Parathyroid adenoma (tissue), 2 donors: Measurements from ENCODE around the gene PAX5.

ENCODE experiments used
- H2AFZ ChIP-seq: fragments of 300-600 bp; sonication (generic); one replicate; pipeline ENCODE4 v1.7.0; 2017; ENCODE audit warnings: antibody characterized with exemption, mild to moderate bottlenecking
- H3K27ac ChIP-seq: fragments of 300-600 bp; sonication (generic); one replicate; pipeline ENCODE4 v1.7.0; 2017
- H3K27me3 ChIP-seq: fragments of 300-600 bp; sonication (generic); one replicate; pipeline ENCODE4 v1.7.0; 2017; ENCODE audit warnings: low read length; ENCODE audit not compliant: control insufficient read depth, insufficient read depth
- H3K36me3 ChIP-seq: fragments of 300-600 bp; sonication (generic); one replicate; pipeline ENCODE4 v1.7.0; 2017; ENCODE audit warnings: low read length; ENCODE audit not compliant: control insufficient read depth, insufficient read depth
- H3K4me1 ChIP-seq: fragments of 300-600 bp; sonication (generic); one replicate; pipeline ENCODE4 v1.7.0; 2017; ENCODE audit warnings: control low read depth
- H3K4me2 ChIP-seq: fragments of 300-600 bp; sonication (generic); one replicate; pipeline ENCODE4 v1.7.0; 2017; ENCODE audit warnings: low read length
- H3K4me3 ChIP-seq: fragments of 300-600 bp; sonication (generic); one replicate; pipeline ENCODE4 v1.7.0; 2017; ENCODE audit warnings: low read depth, low read length
- H3K79me2 ChIP-seq: fragments of 300-600 bp; sonication (generic); one replicate; pipeline ENCODE4 v1.7.0; 2017; ENCODE audit warnings: control low read depth
- H3K9ac ChIP-seq: fragments of 300-600 bp; sonication (generic); one replicate; pipeline ENCODE4 v1.7.0; 2017; ENCODE audit warnings: mild to moderate bottlenecking
- H3K9me3 ChIP-seq: fragments of 300-600 bp; sonication (generic); one replicate; pipeline ENCODE4 v1.7.0; 2017; ENCODE audit warnings: low read length; ENCODE audit not compliant: control insufficient read depth
- CTCF ChIP-seq: fragments of 300-600 bp; sonication (generic); IDR thresholded peaks from one replicate; pipeline ENCODE4 v1.7.0; 2017; ENCODE audit warnings: antibody characterized with exemption, mild to moderate bottlenecking
- donor health status: primary hyperparathyroidism.

The PAX5 gene

GRCh38 chr9:36831381-36832161, 202.5 kb downstream of the PAX5 start:
- Histone ChIP-seq H3K4me3 (no peak overlapping the region), H3K9me3 (no peaks in the 10 kb centered on the region), H3K27ac (no peak overlapping the region), H3K4me2 (no peak overlapping the region), H3K36me3 (no peaks in the 10 kb centered on the region), H3K9ac (no peak overlapping the region), H3K79me2 (no peaks in the 10 kb centered on the region), H3K4me1 (no peaks in the 10 kb centered on the region), H3K27me3 (no peaks in the 10 kb centered on the region), H2AFZ (no peak overlapping the region)
- TF ChIP-seq CTCF: no peak

- Histone ChIP-seq H3K79me2 (no peaks in the 10 kb centered on the region), H3K36me3 (no peaks in the 10 kb centered on the region), H3K9me3 (no peaks in the 10 kb centered on the region), H3K27me3 (no peaks in the 10 kb centered on the region), H3K4me3 (no peak overlapping the region), H3K4me1 (no peaks in the 10 kb centered on the region), H3K4me2 (no peak overlapping the region), H3K9ac (no peak overlapping the region), H3K27ac (no peak overlapping the region), H2AFZ (no peak overlapping the region)
- TF ChIP-seq CTCF: no peak
Observed at GRCh38 chr9:36828611-36829013, 205.5 kb downstream of the PAX5 start.

- Histone ChIP-seq H3K79me2 (no peaks in the 10 kb centered on the region), H3K9ac (no peak overlapping the region), H3K4me3 (no peak overlapping the region), H3K4me2 (no peak overlapping the region), H3K27ac (no peak overlapping the region), H3K36me3 (no peaks in the 10 kb centered on the region), H3K27me3 (no peaks in the 10 kb centered on the region), H2AFZ (no peak overlapping the region), H3K9me3 (no peaks in the 10 kb centered on the region), H3K4me1 (no peaks in the 10 kb centered on the region)
- no peak for TF ChIP-seq CTCF
Observed at GRCh38 chr9:36827593-36827992, 206.5 kb downstream of the PAX5 start.

GRCh38 chr9:36826581-36826980, 207.5 kb downstream of the PAX5 start:
- Histone ChIP-seq H3K27ac (no peak overlapping the region), H3K36me3 (no peaks in the 10 kb centered on the region), H3K9me3 (no peaks in the 10 kb centered on the region), H3K4me1 (no peaks in the 10 kb centered on the region), H3K4me3 (no peak overlapping the region), H3K27me3 (no peaks in the 10 kb centered on the region), H3K9ac (no peak overlapping the region), H2AFZ (no peak overlapping the region), H3K4me2 (no peak overlapping the region), H3K79me2 (no peaks in the 10 kb centered on the region)
- TF ChIP-seq CTCF: no peak

GRCh38 chr9:36825179-36825578, 208.9 kb downstream of the PAX5 start:
- Histone ChIP-seq H2AFZ (no peak overlapping the region), H3K27ac (no peak overlapping the region), H3K4me3 (no peak overlapping the region), H3K79me2 (no peaks in the 10 kb centered on the region), H3K9me3 (no peaks in the 10 kb centered on the region), H3K9ac (no peak overlapping the region), H3K4me1 (no peaks in the 10 kb centered on the region), H3K27me3 (no peaks in the 10 kb centered on the region), H3K36me3 (no peaks in the 10 kb centered on the region), H3K4me2 (no peak overlapping the region)
- no peak for TF ChIP-seq CTCF
